Left lung (tissue), 10 donors: ENCODE measurements around the gene AMZ1. TPM values are rescaled to one million over a fixed set of nuclear protein-coding genes. Genes with fewer than 3 reads are reported as not detected.

Source experiments
- ATAC-seq: fragments of 200-7000 bp; cut with Tn5 transposase; one replicate; pipeline ENCODE4 v1.9.1; 2020; ENCODE audit warnings: moderate library complexity
- DNase-seq, 4 donors: peaks; one replicate each; pipeline ENCODE4 v3.0.0-alpha.2; 2013 to 2020
- H3K27ac ChIP-seq, 2 donors: fragments of 200-600 bp; sonication (generic) in 1 of 2; one replicate each; pipeline versions ENCODE4 v1.5.0 to v1.8.0; 2020 to 2021
- H3K27me3 ChIP-seq, 2 donors: fragments of 200-600 bp; sonication (generic) in 1 of 2; one replicate each; pipeline versions ENCODE4 v1.5.0 to v1.8.0; 2020 to 2021
- H3K36me3 ChIP-seq, 2 donors: fragments of 200-600 bp; sonication (generic) in 1 of 2; one replicate each; pipeline versions ENCODE4 v1.5.0 to v1.8.0; 2020 to 2021
- H3K4me1 ChIP-seq, 2 donors: fragments of 200-600 bp; one replicate each; pipeline ENCODE4 v1.8.0; 2021
- H3K4me3 ChIP-seq, 2 donors: fragments of 200-600 bp; sonication (generic) in 1 of 2; one replicate each; pipeline versions ENCODE4 v1.5.0 to v1.8.0; 2020 to 2021; ENCODE audit warnings: mild to moderate bottlenecking in 1 of 2
- H3K9me3 ChIP-seq, 2 donors: fragments of 200-600 bp; sonication (generic) in 1 of 2; one replicate each; pipeline versions ENCODE4 v1.5.0 to v1.8.0; 2020 to 2021
- CTCF ChIP-seq, 2 donors: fragments of 200-600 bp; sonication (generic) in 1 of 2; IDR thresholded peaks; one replicate each; pipeline versions ENCODE4 v1.5.0 to v1.8.0; 2021; ENCODE audit warnings: antibody characterized with exemption in 2 of 2
- intact Hi-C, 2 donors: fragments of 100-400 bp; cut with DNase I; formaldehyde crosslinking; loops; one replicate each; pipeline versions ENCODE4 v1.11.2 to v1.14.2; 2022
- polyA plus RNA-seq, 6 donors: library from polyadenylated mRNA; unstranded; fragments of 120-200 nt; gene quantifications; one replicate each; pipeline ENCODE4 v1.2.1, GENCODE V29; 2013; ENCODE audit not compliant: insufficient read length in 6 of 6
- total RNA-seq, 2 donors: library from RNA; stranded (reverse); fragmentation: NEBNext Ultra II Directional; extraction: Animal tissue kit (Norgen Biotek cat#: 25700); gene quantifications; one replicate each; pipeline ENCODE4 v1.2.1, GENCODE V29; 2021
- donor health status: DM: no; HTN: yes; CAD: no.
- donor health status: DM: no; HTN: no; CAD: no.

Gene AMZ1
- total and polyA plus RNA-seq, 8 donors = 0.13 to 1.7 (median 0.71) TPM

- H3K36me3 ChIP-seq = no peaks in the 10 kb centered on the region
- peak; percentile 70 to 80 for TF ChIP-seq CTCF (IDR thresholded peaks at IDR 0.05)
- peaks cover 0 to 61% of the 10 kb centered on the region in 2 donors for H3K27me3 ChIP-seq
- ATAC-seq (peak; percentile 91), DNase-seq (peak in 3 of 4 donors; percentile 62 to 93 (median 83))
- peaks cover 0 to 5% of the 10 kb centered on the region in 2 donors for H3K4me1 ChIP-seq
- H3K27ac ChIP-seq = no peak overlapping the region
- H3K4me3 ChIP-seq = no peak overlapping the region
- intact Hi-C loops = loop anchor here in 1 of 2 donors (10.0 kb wide), 2 partner anchors 116 to 226 kb away; no protein-coding TSS in a partner anchor
- H3K9me3 ChIP-seq = no peaks in the 10 kb centered on the region
Measured at GRCh38 chr7:2680792-2681490, 7.1 kb upstream of the AMZ1 start.

DNA sequence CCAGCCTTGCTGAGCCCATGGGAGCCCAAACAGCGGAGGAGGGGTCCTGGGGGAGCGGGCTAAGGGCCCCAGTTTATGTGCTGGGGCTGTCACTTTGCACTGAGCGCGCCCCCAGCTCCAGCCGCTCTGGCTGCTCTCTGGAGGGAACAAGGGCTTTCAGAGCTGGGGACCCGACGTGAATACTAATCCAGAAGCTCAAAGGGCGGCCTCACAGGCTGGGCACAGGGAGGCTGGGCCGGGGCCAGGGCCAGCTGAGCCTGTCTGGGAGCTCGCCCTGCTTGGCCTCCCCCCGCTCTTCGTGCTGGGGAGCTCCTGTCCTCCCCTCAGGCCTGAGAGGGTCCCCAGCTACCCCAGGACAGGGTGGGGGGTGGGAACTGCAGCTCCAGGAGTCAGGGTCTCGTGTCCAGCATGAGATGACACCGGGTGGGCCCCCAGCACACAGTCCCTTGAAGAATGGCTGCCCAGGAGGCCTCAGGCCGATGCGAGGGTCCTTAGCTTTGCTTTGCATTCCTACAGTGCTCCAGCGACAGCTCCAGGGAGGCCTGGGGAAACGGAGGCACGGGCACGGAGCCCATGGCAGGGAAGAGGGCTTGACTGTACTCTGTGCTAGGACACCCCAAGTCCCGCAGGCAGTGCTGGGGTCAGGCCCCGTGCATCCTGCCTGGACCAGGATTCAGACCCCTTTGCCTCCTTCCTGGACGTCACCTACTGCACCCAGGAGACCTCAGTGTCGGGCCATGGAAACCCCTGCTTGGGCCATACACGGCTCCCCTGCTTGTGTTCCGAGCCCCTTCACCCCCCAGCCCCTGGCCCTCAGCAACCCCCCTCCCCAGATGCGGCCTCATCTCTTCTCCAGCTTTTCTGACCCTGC, 5.8 kb upstream of the AMZ1 start:
- Histone ChIP-seq H3K36me3 (no peaks in the 10 kb centered on the region), H3K9me3 (no peaks in the 10 kb centered on the region), H3K27me3 (peaks cover 4 to 73% of the 10 kb centered on the region in 2 donors), H3K27ac (no peak overlapping the region), H3K4me1 (peaks cover 0 to 5% of the 10 kb centered on the region in 2 donors), H3K4me3 (no peak overlapping the region)
- TF ChIP-seq CTCF (IDR thresholded peaks at IDR 0.05) = no peak
- intact Hi-C loops = loop anchor here in 1 of 2 donors (10.0 kb wide), 2 partner anchors 117 to 227 kb away; no protein-coding TSS in a partner anchor
- no peak for DNase-seq
- ATAC-seq = no peak

DNA sequence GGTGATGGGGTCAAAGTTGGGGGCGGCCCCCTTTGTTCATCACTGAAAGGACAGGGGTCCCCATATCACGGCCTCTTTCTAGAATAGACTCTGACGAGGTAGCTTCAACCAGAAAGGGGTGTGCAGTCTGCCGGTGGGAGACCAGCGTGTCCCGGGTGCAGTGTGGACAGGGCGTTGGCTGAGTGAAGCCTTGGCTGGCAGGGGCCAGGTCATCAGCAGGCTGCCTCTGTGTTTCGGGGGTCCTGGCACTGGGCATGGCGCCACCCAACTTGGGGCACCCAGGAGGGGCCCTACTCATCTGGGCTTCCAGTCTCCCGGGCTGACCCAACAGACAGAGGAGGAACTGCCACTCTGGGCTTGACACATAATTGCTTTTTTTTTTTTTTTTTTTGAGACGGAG, 3.5 kb upstream of the AMZ1 start:
- no peak for ATAC-seq
- Histone ChIP-seq H3K27ac (no peak overlapping the region), H3K4me1 (peaks cover 3 to 23% of the 10 kb centered on the region in 2 donors), H3K4me3 (no peak overlapping the region), H3K9me3 (no peaks in the 10 kb centered on the region), H3K27me3 (peaks cover 23 to 87% of the 10 kb centered on the region in 2 donors), H3K36me3 (no peaks in the 10 kb centered on the region)
- no peak for TF ChIP-seq CTCF (IDR thresholded peaks at IDR 0.05)
- intact Hi-C loops = loop anchor here in 1 of 2 donors (10.0 kb wide), 2 partner anchors 120 to 230 kb away; no protein-coding TSS in a partner anchor
- DNase-seq = no peak

GRCh38 chr7:2686101-2686500, 1.9 kb upstream of the AMZ1 start:
- no peak for TF ChIP-seq CTCF (IDR thresholded peaks at IDR 0.05)
- H3K27ac ChIP-seq = no peak overlapping the region
- H3K27me3 ChIP-seq = peaks cover 23 to 85% of the 10 kb centered on the region in 2 donors
- peaks cover 3 to 22% of the 10 kb centered on the region in 2 donors for H3K4me1 ChIP-seq
- DNase-seq (no peak), ATAC-seq (no peak)
- H3K4me3 ChIP-seq = no peak overlapping the region
- H3K9me3 ChIP-seq = no peaks in the 10 kb centered on the region
- no peaks in the 10 kb centered on the region for H3K36me3 ChIP-seq
- intact Hi-C loops = loop anchor here in 1 of 2 donors (10.0 kb wide), 2 partner anchors 121 to 231 kb away; no protein-coding TSS in a partner anchor
